NCI-H510A (cell line): ENCODE measurements around the gene SLC22A16.
"Not testable (repeated sequence)": the region's sequence is repeated elsewhere in the genome, so short reads cannot be mapped to it uniquely, and the experiment has no call there.

Experiments
- DNase-seq: peaks from one replicate; lab custom pipeline; 2025; lab: John Stamatoyannopoulos, UW

The SLC22A16 gene

GRCh38 chr6:110490110-110490509 is 13.7 kb upstream of the SLC22A16 start:
- DNase-seq = no peak

GRCh38 chr6:110488606-110489190 is 12.3 kb upstream of the SLC22A16 start:
- no peak for DNase-seq

- DNase-seq = not testable (repeated sequence)
These were observed 11.6 kb upstream of the SLC22A16 start for GRCh38 chr6:110487968-110488381.

- no peak for DNase-seq
These were observed 10.3 kb upstream of the SLC22A16 start for GRCh38 chr6:110486756-110487155.

- DNase-seq = no peak
These were observed 9.1 kb upstream of the SLC22A16 start for GRCh38 chr6:110485491-110485890.

GRCh38 chr6:110484321-110484720 is 7.9 kb upstream of the SLC22A16 start:
- no peak for DNase-seq

GRCh38 chr6:110482774-110483400 is 6.5 kb upstream of the SLC22A16 start:
- DNase-seq = no peak

GRCh38 chr6:110481081-110481480 is 4.7 kb upstream of the SLC22A16 start:
- DNase-seq = no peak

- no peak for DNase-seq
These were observed 1.3 kb downstream of the SLC22A16 start for GRCh38 chr6:110475066-110475653.

- DNase-seq = no peak
These were observed 1.9 kb downstream of the SLC22A16 start for GRCh38 chr6:110474500-110474899.

- DNase-seq = no peak
These were observed 3.7 kb downstream of the SLC22A16 start for GRCh38 chr6:110472739-110473138.

GRCh38 chr6:110471726-110472365 is 4.6 kb downstream of the SLC22A16 start:
- no peak for DNase-seq

GRCh38 chr6:110468731-110469130 is 7.7 kb downstream of the SLC22A16 start:
- no peak for DNase-seq

GRCh38 chr6:110467566-110468140 is 8.8 kb downstream of the SLC22A16 start:
- no peak for DNase-seq

GRCh38 chr6:110462884-110463481 is 13.4 kb downstream of the SLC22A16 start:
- no peak for DNase-seq

- DNase-seq = no peak
These were observed 15.0 kb downstream of the SLC22A16 start for GRCh38 chr6:110461376-110461775.

- no peak for DNase-seq
These were observed 17.3 kb downstream of the SLC22A16 start for GRCh38 chr6:110459137-110459536.

GRCh38 chr6:110458476-110458875 is 17.9 kb downstream of the SLC22A16 start:
- DNase-seq = no peak

- not testable (repeated sequence) for DNase-seq
These were observed 18.7 kb downstream of the SLC22A16 start for GRCh38 chr6:110457567-110458175.

- DNase-seq = no peak
These were observed 19.7 kb downstream of the SLC22A16 start for GRCh38 chr6:110456694-110457093.

- no peak for DNase-seq
These were observed 26.9 kb downstream of the SLC22A16 start for GRCh38 chr6:110449541-110449895.
